ENCODE results near the gene RBMS2. TPM values are rescaled to one million over a fixed set of nuclear protein-coding genes. Genes with fewer than 3 reads are reported as not detected.

Gene RBMS2
- total RNA-seq, 1 donor from 2014 or later, result 111 TPM

- FAIRE-seq, result no peak
- no peak overlapping the region for H2AFZ ChIP-seq (ENCODE audit: low read depth, low read length)
- H3K27ac Mint-ChIP-seq (ENCODE audit: unreplicated experiment), result peak overlapping the region; percentile 18
- no peaks in the 10 kb centered on the region for H3K27me3 Mint-ChIP-seq (ENCODE audit: low read depth, unreplicated experiment)
- H3K36me3 ChIP-seq (ENCODE audit: insufficient read depth, low read length), result peaks cover 63% of the 10 kb centered on the region
- no peak for DNase-seq (ENCODE audit: low read depth)
- H3K4me1 Mint-ChIP-seq (ENCODE audit: low read depth, unreplicated experiment), result peaks cover 18% of the 10 kb centered on the region
- H3K4me2 ChIP-seq (ENCODE audit: low read length), result no peak overlapping the region
- no peaks in the 10 kb centered on the region for H3K79me2 ChIP-seq (ENCODE audit: insufficient read depth, low read length)
- H3K9me3 ChIP-seq (ENCODE audit: insufficient read depth, low read depth, low read length), result no peaks in the 10 kb centered on the region
- no peak overlapping the region for H3K4me3 Mint-ChIP-seq (ENCODE audit: unreplicated experiment)
- no peaks in the 10 kb centered on the region for H3K9me3 Mint-ChIP-seq (ENCODE audit: unreplicated experiment)
- no peaks in the 10 kb centered on the region for H3K4me1 ChIP-seq (ENCODE audit: insufficient read depth, low read length)
- H4K20me1 ChIP-seq (ENCODE audit: insufficient read depth, low read length), result peaks cover 44% of the 10 kb centered on the region
- no peak for TF ChIP-seq EZH2 (IDR thresholded peaks at IDR 0.05; ENCODE audit: insufficient read depth, low read length)
- TF ChIP-seq, protein P1, sequence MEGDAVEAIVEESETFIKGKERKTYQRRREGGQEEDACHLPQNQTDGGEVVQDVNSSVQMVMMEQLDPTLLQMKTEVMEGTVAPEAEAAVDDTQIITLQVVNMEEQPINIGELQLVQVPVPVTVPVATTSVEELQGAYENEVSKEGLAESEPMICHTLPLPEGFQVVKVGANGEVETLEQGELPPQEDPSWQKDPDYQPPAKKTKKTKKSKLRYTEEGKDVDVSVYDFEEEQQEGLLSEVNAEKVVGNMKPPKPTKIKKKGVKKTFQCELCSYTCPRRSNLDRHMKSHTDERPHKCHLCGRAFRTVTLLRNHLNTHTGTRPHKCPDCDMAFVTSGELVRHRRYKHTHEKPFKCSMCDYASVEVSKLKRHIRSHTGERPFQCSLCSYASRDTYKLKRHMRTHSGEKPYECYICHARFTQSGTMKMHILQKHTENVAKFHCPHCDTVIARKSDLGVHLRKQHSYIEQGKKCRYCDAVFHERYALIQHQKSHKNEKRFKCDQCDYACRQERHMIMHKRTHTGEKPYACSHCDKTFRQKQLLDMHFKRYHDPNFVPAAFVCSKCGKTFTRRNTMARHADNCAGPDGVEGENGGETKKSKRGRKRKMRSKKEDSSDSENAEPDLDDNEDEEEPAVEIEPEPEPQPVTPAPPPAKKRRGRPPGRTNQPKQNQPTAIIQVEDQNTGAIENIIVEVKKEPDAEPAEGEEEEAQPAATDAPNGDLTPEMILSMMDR (IDR thresholded peaks at IDR 0.05; ENCODE audit: insufficient read depth, low read depth, low read length), result no peak
- no peaks in the 10 kb centered on the region for H3K27me3 ChIP-seq (ENCODE audit: insufficient read depth, low read length)
- H3K4me3 ChIP-seq (ENCODE audit: insufficient read depth, low read depth, low read length), result no peak overlapping the region
- H3K27ac ChIP-seq (ENCODE audit: low read depth, low read length), result no peak overlapping the region
- peaks cover 32% of the 10 kb centered on the region for H3K36me3 Mint-ChIP-seq (ENCODE audit: low read depth, unreplicated experiment)
- no peak overlapping the region for H3K9ac ChIP-seq (ENCODE audit: low read length)
These were observed 78.2 kb downstream of the RBMS2 start for GRCh38 chr12:56599797-56600196.

- H3K36me3 ChIP-seq (ENCODE audit: insufficient read depth, low read length), result peaks cover 71% of the 10 kb centered on the region
- Mint-ChIP-seq H3K9me3 (ENCODE audit: unreplicated experiment) (no peaks in the 10 kb centered on the region), H3K36me3 (ENCODE audit: low read depth, unreplicated experiment) (peaks cover 32% of the 10 kb centered on the region), H3K27ac (ENCODE audit: unreplicated experiment) (no peak overlapping the region), H3K4me3 (ENCODE audit: unreplicated experiment) (no peak overlapping the region), H3K27me3 (ENCODE audit: low read depth, unreplicated experiment) (no peaks in the 10 kb centered on the region), H3K4me1 (ENCODE audit: low read depth, unreplicated experiment) (peaks cover 15% of the 10 kb centered on the region)
- no peak overlapping the region for H3K27ac ChIP-seq (ENCODE audit: low read depth, low read length)
- no peaks in the 10 kb centered on the region for H3K27me3 ChIP-seq (ENCODE audit: insufficient read depth, low read length)
- no peak overlapping the region for H2AFZ ChIP-seq (ENCODE audit: low read depth, low read length)
- H3K4me1 ChIP-seq (ENCODE audit: insufficient read depth, low read length), result no peaks in the 10 kb centered on the region
- H4K20me1 ChIP-seq (ENCODE audit: insufficient read depth, low read length), result peaks cover 41% of the 10 kb centered on the region
- no peak for FAIRE-seq
- TF ChIP-seq EZH2 (IDR thresholded peaks at IDR 0.05; ENCODE audit: insufficient read depth, low read length), result no peak
- TF ChIP-seq, protein P1 (IDR thresholded peaks at IDR 0.05; ENCODE audit: insufficient read depth, low read depth, low read length), result no peak
- DNase-seq (ENCODE audit: low read depth), result no peak
- no peaks in the 10 kb centered on the region for H3K9me3 ChIP-seq (ENCODE audit: insufficient read depth, low read depth, low read length)
- no peak overlapping the region for H3K4me3 ChIP-seq (ENCODE audit: insufficient read depth, low read depth, low read length)
- H3K9ac ChIP-seq (ENCODE audit: low read length), result no peak overlapping the region
- H3K4me2 ChIP-seq (ENCODE audit: low read length), result no peak overlapping the region
- no peaks in the 10 kb centered on the region for H3K79me2 ChIP-seq (ENCODE audit: insufficient read depth, low read length)
These were observed 79.1 kb downstream of the RBMS2 start for GRCh38 chr12:56600753-56601152.

DNA sequence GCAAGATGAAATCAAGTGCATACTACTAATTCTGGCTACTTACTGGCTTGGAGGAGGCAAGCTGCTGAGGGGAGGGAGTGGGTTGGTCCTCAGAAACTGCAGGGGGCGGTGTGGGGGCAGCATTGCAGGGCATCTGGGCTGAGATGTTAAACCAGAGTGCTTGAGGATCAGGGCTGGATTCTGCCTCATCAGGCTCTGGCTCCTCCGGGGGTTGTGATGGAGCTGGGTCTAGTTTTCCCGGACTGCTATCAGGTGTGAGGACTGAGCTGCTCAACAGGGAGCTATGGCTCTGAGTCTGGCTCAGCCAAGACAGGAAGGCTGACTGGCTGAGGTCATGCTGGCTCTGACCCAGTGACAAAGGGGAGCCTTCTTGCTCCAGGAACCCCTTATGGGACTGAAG, 79.9 kb downstream of the RBMS2 start:
- Mint-ChIP-seq H3K4me1 (ENCODE audit: low read depth, unreplicated experiment) (peaks cover 14% of the 10 kb centered on the region), H3K4me3 (ENCODE audit: unreplicated experiment) (no peak overlapping the region), H3K9me3 (ENCODE audit: unreplicated experiment) (no peaks in the 10 kb centered on the region), H3K36me3 (ENCODE audit: low read depth, unreplicated experiment) (peaks cover 35% of the 10 kb centered on the region), H3K27ac (ENCODE audit: unreplicated experiment) (no peak overlapping the region), H3K27me3 (ENCODE audit: low read depth, unreplicated experiment) (no peaks in the 10 kb centered on the region)
- FAIRE-seq (no peak), DNase-seq (ENCODE audit: low read depth) (no peak)
- Histone ChIP-seq H4K20me1 (ENCODE audit: insufficient read depth, low read length) (peaks cover 41% of the 10 kb centered on the region), H3K4me3 (ENCODE audit: insufficient read depth, low read depth, low read length) (no peak overlapping the region), H3K4me2 (ENCODE audit: low read length) (no peak overlapping the region), H3K4me1 (ENCODE audit: insufficient read depth, low read length) (no peaks in the 10 kb centered on the region), H2AFZ (ENCODE audit: low read depth, low read length) (no peak overlapping the region), H3K9ac (ENCODE audit: low read length) (no peak overlapping the region), H3K36me3 (ENCODE audit: insufficient read depth, low read length) (peaks cover 78% of the 10 kb centered on the region), H3K27ac (ENCODE audit: low read depth, low read length) (no peak overlapping the region), H3K79me2 (ENCODE audit: insufficient read depth, low read length) (no peaks in the 10 kb centered on the region), H3K27me3 (ENCODE audit: insufficient read depth, low read length) (no peaks in the 10 kb centered on the region), H3K9me3 (ENCODE audit: insufficient read depth, low read depth, low read length) (no peaks in the 10 kb centered on the region)
- TF ChIP-seq, protein P1 (IDR thresholded peaks at IDR 0.05; ENCODE audit: insufficient read depth, low read depth, low read length), result no peak
- no peak for TF ChIP-seq EZH2 (IDR thresholded peaks at IDR 0.05; ENCODE audit: insufficient read depth, low read length)

All from astrocyte (in vitro differentiated cells and primary cell).